ENCODE data around the gene ZNF180.

- TF ChIP-seq CTCF (conservative IDR thresholded peaks at IDR 0.05; ENCODE audit: low read depth in 2 of 2) (no peak), CREB1 (CRISPR knock-in tag; IDR thresholded peaks at IDR 0.05; ENCODE audit: low read depth) (no peak), POLR2AphosphoS5 (IDR thresholded peaks at IDR 0.05; ENCODE audit: low read depth) (no peak), EZH2phosphoT487 (IDR thresholded peaks at IDR 0.05; ENCODE audit: unreplicated experiment) (no peak), EZH2 (IDR thresholded peaks at IDR 0.05; ENCODE audit: low read depth, unreplicated experiment) (no peak), JUNB (IDR thresholded peaks at IDR 0.05; ENCODE audit: unreplicated experiment) (no peak), ZNF114 (CRISPR knock-in tag; IDR thresholded peaks at IDR 0.05) (no peak), NANOG (IDR thresholded peaks at IDR 0.05; ENCODE audit: borderline replicate concordance) (no peak), ETS1 (IDR thresholded peaks at IDR 0.05) (no peak), ZNF462 (CRISPR knock-in tag; IDR thresholded peaks at IDR 0.05) (no peak)
- TF ChIP-seq, protein P1, sequence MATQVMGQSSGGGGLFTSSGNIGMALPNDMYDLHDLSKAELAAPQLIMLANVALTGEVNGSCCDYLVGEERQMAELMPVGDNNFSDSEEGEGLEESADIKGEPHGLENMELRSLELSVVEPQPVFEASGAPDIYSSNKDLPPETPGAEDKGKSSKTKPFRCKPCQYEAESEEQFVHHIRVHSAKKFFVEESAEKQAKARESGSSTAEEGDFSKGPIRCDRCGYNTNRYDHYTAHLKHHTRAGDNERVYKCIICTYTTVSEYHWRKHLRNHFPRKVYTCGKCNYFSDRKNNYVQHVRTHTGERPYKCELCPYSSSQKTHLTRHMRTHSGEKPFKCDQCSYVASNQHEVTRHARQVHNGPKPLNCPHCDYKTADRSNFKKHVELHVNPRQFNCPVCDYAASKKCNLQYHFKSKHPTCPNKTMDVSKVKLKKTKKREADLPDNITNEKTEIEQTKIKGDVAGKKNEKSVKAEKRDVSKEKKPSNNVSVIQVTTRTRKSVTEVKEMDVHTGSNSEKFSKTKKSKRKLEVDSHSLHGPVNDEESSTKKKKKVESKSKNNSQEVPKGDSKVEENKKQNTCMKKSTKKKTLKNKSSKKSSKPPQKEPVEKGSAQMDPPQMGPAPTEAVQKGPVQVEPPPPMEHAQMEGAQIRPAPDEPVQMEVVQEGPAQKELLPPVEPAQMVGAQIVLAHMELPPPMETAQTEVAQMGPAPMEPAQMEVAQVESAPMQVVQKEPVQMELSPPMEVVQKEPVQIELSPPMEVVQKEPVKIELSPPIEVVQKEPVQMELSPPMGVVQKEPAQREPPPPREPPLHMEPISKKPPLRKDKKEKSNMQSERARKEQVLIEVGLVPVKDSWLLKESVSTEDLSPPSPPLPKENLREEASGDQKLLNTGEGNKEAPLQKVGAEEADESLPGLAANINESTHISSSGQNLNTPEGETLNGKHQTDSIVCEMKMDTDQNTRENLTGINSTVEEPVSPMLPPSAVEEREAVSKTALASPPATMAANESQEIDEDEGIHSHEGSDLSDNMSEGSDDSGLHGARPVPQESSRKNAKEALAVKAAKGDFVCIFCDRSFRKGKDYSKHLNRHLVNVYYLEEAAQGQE (IDR thresholded peaks at IDR 0.05; ENCODE audit: unreplicated experiment) = no peak
These were observed 48.4 kb upstream of the ZNF180 start for GRCh38 chr19:44548736-44549135.

Measured in GM23338 (cell line).